T-helper 1 cell treated with Interleukin-12 subunit alpha and Interleukin-12 subunit beta and Interleukin-4 antibody, amounts not matched to agents 30 ng/mL and 1 ng/mL, for 36 hours (primary cell): ENCODE results near the gene MBNL1. TPM values are rescaled to one million over a fixed set of nuclear protein-coding genes. Genes with fewer than 3 reads are reported as not detected.
"Not testable (repeated sequence)": the region's sequence is repeated elsewhere in the genome, so short reads cannot be mapped to it uniquely, and the experiment has no call there.

Experiments
- intact Hi-C: fragments of 100-400 bp; cut with micrococcal nuclease; formaldehyde crosslinking; loops from one replicate; pipeline ENCODE4 v1.15.1; 2024
- total RNA-seq: library from RNA; stranded (reverse); gene quantifications from 2 replicates; pipeline ENCODE4 v1.2.3, GENCODE V29; 2022

The MBNL1 gene
- total RNA-seq, 1 donor from 2014 or later: 485 TPM

DNA sequence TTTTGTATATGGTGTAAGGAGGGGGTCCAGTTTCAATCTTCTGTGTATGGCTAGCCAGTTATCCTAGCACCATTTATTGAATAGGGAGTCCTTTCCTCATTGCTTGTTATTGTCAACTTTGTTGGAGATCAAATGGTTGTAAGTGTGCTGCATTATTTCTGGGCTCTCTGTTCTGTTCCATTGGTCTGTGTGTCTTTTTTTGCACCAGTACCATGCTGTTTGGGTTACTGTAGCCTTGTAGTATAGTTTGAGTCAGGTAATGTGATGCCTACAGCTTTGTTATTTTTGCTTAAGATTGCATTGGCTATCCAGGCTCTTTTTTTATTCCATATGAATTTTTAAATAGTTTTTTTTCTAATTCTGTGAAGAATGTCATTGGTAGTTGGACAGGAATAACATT lies 166.5 kb downstream of the MBNL1 start:
- intact Hi-C loops: not testable (repeated sequence)

DNA sequence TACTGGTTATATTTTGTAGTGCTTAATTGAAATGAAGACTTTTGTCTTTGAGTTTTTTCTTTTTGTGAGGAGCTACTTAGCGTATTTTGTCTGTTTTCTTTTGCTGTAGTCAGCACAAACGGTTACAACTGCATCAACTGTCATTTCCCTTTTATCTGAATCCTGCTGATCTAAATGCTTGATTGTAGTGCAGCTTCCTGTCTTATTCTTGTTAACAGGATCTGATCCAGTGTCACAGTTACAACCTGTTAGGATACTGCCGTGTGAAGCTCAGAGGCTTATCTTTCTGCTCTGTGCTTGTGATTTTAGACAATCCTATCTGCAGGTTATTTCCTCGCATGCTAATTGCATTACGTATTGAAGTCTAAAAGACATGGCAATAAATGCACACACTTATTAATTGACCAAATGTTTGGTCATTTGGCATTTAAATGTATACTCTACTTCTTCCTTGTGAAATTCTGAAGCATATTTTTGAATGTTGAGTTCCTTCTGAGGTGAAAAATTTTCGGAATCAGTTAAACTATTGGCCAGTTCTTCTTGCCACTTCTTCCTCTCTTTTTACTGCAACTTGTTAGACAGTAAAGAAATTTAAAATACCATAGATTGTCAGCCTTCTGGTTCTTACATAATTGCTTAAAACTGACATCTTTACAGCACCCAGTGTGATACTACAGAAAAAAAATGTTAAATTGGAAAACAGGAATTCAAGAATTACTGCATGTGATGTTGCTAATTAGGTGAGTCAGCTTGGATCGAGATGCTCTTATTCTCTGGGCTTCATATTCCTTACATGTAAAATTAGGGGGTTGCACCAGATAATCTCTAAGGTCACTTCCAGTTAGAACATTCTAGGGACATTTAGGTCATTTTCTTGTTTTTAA lies 168.2 kb downstream of the MBNL1 start:
- intact Hi-C loops: no loop called here

DNA sequence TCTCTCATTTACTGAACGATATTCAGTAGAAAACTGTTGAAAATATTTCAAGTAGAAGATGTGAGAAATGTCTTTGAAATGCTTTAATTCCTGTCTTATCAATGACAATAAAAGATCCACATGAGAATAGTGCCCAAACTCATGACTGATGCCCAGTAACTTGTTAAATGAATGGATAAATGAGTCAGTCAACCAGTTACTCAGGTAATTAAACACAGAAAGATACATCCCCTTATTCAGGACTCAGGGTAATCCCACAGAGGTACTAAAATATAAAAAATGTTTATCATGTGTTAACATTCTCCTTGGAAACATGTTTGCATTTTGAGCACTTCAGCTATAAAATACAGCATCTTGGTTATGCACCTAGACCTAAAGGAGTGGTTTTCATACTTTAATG lies 169.5 kb downstream of the MBNL1 start:
- intact Hi-C loops: no loop called here

DNA sequence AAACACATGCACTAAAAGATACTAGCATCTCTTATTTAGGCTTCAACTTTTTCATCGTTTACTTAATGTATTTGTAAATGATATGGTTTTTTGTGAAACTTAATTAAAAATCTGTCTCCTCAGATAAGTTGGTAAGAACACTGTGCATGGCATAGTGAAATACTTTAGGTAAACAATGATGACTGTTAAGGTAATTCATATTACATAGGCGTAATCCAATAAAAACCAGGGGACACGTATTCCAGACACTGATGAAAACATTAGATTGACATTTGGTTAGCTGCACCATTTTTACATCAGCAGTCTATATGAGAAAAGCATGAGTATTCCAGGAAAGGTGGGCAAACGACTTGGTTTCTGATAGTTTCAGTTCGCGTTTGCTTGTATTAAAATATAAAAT lies 170.0 kb downstream of the MBNL1 start:
- intact Hi-C loops: no loop called here

DNA sequence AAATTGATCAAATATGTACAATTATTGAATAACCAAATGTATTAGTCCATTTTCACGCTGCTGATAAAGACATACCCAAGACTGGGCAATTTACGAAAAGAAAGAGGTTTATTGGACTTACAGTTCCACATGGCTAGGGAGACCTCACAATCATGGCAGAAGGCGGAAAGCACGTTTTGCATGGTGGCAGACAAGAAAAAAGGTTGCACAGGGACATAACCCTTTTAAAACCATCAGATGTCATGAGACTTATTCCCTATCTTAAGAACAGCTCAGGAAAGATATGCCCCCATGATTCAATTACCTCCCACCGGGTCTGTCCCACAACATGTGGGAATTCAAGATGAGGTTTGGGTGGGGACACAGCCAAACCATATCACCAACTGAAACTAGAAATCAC lies 171.5 kb downstream of the MBNL1 start:
- intact Hi-C loops: not testable (repeated sequence)

DNA sequence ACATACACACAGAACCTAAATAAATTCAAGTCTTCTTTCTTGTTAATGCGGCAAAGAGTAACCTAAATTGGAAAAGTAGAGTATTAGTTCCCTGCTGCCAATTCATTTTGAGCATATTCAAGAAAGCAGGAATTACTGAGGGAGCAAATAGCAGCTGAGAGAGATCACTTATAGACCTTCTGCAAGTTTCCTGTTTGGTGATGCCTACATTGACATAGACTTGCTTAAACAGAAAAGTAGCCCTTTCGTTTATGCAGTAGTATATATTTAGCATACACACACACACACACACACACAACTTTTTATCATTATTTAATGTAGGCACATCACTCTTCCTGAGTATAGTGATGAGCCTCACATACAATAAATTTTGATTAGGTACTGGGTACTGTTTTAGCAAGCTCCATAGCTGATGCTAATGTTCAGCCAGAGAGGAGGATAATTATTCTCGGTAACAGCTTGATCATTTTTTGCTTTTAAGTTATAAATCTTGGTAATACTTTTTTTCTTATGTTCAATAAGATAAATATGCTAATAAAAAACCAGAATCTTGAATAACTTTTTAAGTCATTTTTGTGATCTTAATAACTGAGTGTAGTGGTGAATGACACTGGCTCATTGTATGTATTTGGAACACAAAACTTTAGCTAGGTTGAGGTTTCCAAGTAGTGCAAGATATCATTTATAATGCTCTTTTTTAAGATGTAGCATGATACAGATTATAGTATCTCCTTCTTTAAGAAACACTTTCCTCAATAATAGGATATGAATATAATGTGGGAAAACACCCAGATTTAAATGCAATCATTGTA lies 174.7 kb downstream of the MBNL1 start:
- intact Hi-C loops: loop anchor here (2.0 kb wide), 1 partner anchor 261 kb away; no protein-coding TSS in a partner anchor

DNA sequence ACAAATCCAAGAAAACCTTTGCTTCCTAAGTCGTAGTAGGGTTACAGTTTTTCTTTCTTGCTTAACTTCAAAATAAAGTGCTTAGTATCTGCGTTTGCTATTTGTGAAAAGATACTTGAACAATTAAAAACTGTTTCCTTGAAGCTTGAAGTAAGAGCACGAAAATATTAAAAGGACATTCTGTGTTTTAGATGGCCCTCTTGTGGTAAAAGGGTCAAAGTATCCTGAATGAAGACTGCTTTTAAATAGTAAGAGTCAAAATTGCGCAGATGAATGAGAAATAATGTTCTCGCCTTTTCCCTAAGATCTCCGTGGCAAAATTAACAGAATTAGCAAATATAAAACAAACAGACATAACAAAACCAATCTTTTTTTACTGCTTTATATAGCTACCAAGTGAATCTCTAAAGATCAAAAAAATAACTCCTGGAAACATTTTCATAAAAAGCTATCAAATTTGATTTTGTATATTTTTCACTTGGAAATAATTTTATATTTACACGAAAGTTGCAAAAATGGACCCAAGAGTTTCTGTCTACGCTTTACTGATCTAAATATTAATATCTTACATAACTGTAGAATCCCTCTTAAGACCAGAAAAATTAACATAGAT lies 175.4 kb downstream of the MBNL1 start:
- intact Hi-C loops: loop anchor here (2.0 kb wide), 1 partner anchor 261 kb away; no protein-coding TSS in a partner anchor

DNA sequence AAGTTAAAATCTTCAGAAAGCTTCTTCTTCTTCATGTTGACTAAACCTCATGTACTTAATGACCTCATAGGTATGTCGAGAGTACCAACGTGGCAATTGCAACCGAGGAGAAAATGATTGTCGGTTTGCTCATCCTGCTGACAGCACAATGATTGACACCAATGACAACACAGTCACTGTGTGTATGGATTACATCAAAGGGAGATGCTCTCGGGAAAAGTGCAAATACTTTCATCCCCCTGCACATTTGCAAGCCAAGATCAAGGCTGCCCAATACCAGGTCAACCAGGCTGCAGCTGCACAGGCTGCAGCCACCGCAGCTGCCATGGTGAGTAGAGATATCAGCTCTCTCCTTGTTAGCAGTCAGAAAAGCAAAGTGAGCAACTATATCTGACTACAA lies 176.5 kb downstream of the MBNL1 start:
- intact Hi-C loops: loop anchor here (2.0 kb wide), 1 partner anchor 262 kb away; no protein-coding TSS in a partner anchor

DNA sequence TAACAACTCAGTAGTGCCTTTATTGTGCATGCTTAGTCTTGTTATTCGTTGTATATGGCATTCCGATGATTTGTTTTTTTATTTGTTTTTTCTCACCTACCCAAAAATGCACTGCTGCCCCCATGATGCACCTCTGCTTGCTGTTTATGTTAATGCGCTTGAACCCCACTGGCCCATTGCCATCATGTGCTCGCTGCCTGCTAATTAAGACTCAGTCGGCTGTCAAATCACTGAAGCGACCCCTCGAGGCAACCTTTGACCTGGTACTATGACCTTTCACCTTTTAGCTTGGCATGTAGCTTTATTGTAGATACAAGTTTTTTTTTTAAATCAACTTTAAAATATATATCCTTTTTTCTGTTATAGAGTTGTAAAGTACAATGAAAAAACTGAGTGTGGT lies 177.8 kb downstream of the MBNL1 start:
- intact Hi-C loops: loop anchor here (1.0 kb wide), 1 partner anchor 374 kb away; no protein-coding TSS in a partner anchor

DNA sequence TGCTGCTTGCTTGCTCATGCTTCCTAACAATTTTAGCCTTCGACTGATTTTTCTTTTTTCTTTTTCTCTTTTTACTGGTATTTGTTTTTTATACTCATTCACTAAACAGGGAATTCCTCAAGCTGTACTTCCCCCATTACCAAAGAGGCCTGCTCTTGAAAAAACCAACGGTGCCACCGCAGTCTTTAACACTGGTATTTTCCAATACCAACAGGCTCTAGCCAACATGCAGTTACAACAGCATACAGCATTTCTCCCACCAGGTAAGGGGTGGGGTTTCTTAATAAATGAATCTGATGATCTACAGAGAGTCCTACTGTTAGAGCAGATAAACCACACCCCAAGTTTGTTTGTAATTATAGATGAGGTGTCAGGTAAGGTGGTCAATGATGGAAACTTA lies 178.8 kb downstream of the MBNL1 start:
- intact Hi-C loops: no loop called here

DNA sequence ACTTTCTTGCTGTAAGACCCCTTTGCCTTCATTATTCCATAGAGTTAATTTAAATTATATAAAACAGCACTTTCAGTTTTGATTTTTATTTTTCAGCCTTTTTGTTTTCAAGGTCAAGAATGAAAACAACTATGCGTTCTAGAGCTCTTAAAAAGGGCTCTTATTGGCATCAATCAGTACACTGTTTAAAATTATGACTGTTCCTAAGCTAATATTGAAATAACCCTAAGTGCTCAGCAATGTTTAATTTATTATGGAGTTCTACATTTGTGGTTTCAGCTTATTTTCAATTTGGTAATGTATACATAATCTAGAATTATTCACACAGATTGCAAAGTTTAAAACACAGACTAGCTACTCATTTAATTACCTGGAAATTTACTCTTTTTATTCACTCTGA lies 179.4 kb downstream of the MBNL1 start:
- intact Hi-C loops: no loop called here

DNA sequence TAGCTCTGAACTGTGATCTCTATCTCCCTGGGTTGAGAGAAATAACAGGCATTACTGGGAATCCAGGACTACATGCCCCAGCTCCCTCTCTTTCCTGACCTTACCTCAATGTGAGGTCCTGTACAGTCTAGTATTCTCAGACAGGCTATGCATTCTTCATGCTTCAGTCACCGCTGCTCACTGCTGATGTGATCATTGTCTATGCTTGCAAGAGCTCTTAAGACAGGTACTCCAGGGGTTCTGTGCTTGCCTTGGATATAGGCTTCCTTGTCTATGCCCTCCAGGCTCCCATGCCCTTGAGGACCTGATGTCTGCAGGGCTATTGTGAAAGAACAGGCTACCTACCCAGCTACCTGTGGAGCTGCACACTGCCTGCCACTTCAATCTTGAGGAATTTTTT lies 183.6 kb downstream of the MBNL1 start:
- intact Hi-C loops: no loop called here

DNA sequence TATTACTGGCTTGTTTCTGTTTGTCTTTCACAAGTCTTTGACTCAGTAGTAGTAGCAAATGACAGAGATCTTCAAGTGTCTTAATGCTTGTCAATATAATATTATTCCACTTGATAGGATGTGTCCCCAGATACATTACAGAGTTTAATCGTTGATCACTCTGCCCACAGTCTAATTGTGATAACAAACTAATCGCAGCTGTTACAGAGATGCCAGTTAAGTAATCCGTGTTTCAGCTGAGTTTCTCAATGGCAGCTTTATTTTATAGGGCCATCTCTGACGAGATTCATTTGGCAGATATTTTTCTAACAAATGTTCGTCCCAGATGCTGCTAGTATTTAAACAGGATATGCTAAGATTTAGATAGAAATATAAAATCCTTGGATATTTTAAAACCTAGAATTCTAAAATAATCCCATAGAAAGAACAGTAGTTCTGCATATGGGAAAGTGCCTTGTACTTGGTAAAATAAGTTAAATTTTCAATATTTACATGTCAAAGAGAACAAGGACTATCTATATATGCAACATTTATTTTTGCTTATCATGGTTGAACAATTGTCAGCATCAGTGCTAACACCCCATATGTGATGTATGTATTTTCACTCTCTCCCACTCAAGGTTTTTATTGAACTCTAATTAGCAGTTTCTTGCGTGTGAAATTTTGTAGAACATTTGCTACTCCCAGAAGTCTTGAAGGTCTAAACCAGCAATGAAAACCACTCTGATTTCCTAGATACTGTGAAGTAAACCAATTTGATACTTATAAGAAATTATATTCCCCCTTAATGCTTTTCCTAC lies 185.5 kb downstream of the MBNL1 start:
- intact Hi-C loops: no loop called here

DNA sequence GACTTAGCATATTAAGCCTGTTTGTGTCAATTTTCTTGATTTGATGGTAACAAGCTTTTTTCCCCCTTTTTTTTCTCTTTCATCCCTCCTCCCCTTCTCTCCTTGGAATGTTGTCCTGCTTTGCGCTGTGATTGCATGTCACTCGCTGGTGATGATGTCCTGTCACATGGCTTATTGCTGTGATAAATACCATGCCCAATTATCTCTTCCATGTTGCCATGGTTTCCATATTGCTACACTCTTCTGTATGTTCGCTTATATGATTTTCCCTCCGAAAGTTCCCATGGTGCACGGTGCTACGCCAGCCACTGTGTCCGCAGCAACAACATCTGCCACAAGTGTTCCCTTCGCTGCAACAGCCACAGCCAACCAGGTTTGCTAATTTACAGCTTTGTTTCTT lies 187.3 kb downstream of the MBNL1 start:
- intact Hi-C loops: no loop called here

DNA sequence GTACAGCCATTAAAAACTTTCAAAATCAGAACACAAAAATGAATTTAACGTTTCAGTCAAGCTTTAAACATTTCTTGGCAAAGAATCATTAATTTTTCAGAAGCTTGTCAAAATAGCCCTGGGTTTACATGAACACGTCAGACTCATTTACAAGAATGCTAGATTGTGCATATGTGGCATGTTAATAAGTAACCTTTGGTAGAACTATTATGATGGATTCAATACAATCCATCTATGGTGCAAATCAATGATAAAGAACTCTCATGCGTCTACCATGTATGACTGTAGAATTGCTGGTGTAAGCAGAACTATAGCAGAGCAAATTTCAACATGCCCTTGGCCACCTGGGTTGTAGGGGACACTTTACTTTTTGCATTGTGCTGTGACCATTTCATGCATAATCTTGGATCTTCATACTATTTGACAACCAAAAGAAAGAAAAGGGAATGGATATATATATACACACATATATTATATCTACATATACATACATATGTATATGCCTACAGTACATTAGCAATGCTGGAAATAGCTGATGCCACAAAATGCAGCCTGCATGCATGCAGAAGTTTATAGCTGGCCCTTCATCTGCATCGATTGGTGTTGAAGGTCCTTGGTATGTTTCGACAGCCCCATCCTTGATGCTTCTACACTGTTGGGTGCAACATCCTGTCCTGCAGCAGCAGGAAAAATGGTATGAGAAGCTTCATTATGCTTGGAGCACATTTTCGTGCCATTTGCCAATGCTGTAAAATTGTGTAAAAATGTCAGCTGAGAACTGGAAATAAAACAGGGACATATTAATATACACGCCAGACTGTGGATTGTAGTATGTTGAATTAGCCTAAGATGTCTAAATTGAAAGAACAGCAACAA lies 189.0 kb downstream of the MBNL1 start:
- intact Hi-C loops: no loop called here

DNA sequence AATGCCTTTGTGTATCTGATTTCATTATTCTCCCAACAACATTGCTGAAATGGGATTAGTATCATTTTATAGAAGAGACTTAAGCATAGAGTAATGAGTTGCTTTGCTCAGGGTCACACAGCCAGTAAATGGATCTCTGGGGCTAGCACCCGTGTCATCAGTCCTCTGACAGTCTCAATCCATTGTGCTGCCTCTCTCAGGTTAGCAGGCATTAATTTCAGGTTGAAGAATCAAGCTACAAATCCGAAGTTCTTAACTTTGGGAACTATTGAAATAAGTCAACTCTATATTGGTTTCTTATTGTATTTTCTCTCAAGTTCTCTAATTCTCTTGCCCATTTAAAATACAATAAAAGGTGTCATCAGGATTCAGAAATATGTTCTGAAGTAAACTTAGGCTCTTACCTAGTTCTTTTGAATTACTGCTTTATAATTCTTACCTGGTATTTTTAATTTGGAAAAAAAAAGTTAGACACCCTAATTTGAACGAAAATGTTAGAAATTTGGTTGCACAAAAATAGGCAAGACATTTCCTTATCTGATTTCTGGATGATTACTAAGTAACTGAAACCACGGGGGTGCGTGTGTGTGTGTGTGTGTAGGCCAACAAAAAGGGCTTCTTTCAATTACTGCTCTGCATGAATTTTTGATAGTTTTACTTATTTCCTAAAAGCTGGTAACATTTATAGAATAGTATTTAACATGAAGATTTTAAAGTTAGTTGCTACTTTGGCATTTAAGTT lies 189.8 kb downstream of the MBNL1 start:
- intact Hi-C loops: no loop called here

DNA sequence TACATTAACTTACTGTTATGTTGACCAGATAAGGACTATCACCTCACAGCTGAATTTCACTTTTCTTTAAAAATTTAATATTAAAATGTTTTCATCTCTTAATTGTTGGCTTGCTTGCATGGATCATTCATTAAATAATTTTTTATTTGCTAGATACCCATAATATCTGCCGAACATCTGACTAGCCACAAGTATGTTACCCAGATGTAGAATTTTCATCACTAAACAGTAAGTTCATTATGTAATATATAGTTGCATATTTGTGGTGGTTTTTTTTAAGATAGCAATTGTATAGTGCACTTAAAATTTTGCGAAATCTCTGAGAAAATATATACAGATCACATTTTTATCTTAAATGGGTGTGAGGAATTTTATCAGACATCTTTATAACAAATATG lies 190.4 kb downstream of the MBNL1 start:
- intact Hi-C loops: no loop called here

DNA sequence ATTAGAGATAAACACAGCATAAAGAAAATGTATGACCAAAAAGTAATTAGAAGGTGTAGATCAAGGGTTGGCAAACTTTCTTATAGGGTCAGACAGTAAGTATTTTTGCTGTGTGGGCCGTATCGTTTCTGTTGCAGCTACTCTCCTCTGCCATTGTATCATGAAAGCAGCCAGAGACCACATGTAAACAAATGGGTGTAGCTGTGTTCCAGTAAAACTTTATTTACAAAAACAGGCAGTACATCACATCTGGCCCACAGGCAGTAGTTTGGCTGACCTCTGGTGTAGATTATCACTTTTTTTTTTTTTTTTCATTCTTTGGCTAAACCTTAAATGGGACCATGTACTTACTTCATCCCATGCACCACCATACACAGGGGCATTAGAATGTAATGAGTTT lies 190.8 kb downstream of the MBNL1 start:
- intact Hi-C loops: no loop called here

DNA sequence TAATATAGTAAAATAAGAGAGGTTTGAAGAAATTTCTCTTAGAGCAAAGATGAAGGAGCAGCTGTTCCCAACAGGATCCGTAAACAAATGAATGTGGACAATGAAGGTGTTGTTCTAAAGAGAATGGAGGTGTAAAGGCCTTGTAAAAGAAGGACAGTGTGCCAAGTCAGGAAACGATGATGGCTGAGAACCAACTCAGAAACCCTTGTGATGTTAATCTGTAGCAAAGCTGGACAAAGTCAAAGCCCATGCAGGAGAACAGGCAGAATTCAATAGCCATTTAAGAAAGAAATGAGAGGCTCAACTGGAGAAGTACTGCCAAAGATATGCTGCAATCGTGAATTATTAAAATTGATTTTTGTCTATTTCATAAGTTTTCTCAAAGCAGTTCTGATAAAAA lies 192.2 kb downstream of the MBNL1 start:
- intact Hi-C loops: no loop called here
